Calu3 (cell line): ENCODE data around the gene NHLRC3. TPM values are rescaled to one million over a fixed set of nuclear protein-coding genes. Genes with fewer than 3 reads are reported as not detected.

Experiments used
- total RNA-seq: library from RNA; stranded (reverse); gene quantifications from 2 replicates; pipeline ENCODE4 v1.2.3, GENCODE V29; 2022

The NHLRC3 gene
- total RNA-seq, 1 experiment from 2014 or later = 23.1 TPM

Other genes with a start within 250 kb of the NHLRC3 start
- not detected in 2 replicates for gene STOML3, start 47.6 kb upstream of the NHLRC3 start, total RNA-seq
- gene PROSER1, start 367 bp upstream of the NHLRC3 start, total RNA-seq = 36.0 and 39.5 TPM in 2 replicates